HCT116 (cell line): ENCODE measurements around the gene METTL1. TPM values are rescaled to one million over a fixed set of nuclear protein-coding genes. Genes with fewer than 3 reads are reported as not detected.

Source experiments
- ATAC-seq: fragments of 200-7000 bp; cut with Tn5 transposase; 2 replicates; pipeline ENCODE4 v1.9.1; 2020; ENCODE audit warnings: mild to moderate bottlenecking, moderate library complexity
- BruUV-seq: library from RNA; stranded (reverse); fragments of 400-500 nt; replicated peaks from 2 replicates; lab custom pipeline; 2021; lab: Mats Ljungman, UMichigan
- CTCF ChIA-PET: fragments of 300-600 bp; sonication (Branson Sonifier 250); formaldehyde crosslinking; loops from one replicate; lab custom pipeline; 2021; ENCODE audit warnings: antibody characterized with exemption; lab: Charles Lee
- POLR2A ChIA-PET: fragments of 300-600, 350-600 bp; sonication (Branson Sonifier 250); formaldehyde crosslinking; loops from one replicate; lab custom pipeline; 2021; ENCODE audit warnings: antibody characterized with exemption; lab: Charles Lee
- RAD21 ChIA-PET, 2 experiments: fragments of 300-600 bp; sonication (Branson Sonifier 250); formaldehyde crosslinking; loops; one replicate each; lab custom pipeline; 2023; ENCODE audit warnings: low total read pairs in 2 of 2; ENCODE audit not compliant: uncharacterized antibody in 2 of 2, unreplicated experiment in 2 of 2, low non-redundant PET in 1 of 2; lab: Charles Lee
- DNase-seq: peaks from one replicate; pipeline ENCODE4 v3.0.0-alpha.2; 2010; ENCODE audit warnings: low read depth, low spot score
- H2AFZ ChIP-seq: fragments of 200-600 bp; shearing (Covaris generic), sonication (generic); 2 replicates; pipeline ENCODE4 v1.6.1; 2017; ENCODE audit warnings: low read depth, mixed run types, mixed read lengths, antibody characterized with exemption, low read length; ENCODE audit not compliant: poor library complexity, severe bottlenecking
- H3K27ac ChIP-seq: 2 replicates; pipeline ENCODE4 v1.5.1; 2012; ENCODE audit warnings: low read depth, low read length
- H3K27me3 ChIP-seq: fragments of 200-600 bp; sonication (generic); 2 replicates; pipeline ENCODE4 v1.6.1; 2016; ENCODE audit warnings: mixed run types, low read length, mixed read lengths; ENCODE audit not compliant: insufficient read depth
- H3K36me3 ChIP-seq, 2 experiments: fragments of 200-500 bp in 1 of 2; fragments of 200-600 bp in 1 of 2; sonication (Bioruptor generic) in 1 of 2; sonication (generic) in 1 of 2; 2 replicates each; pipeline versions ENCODE4 v1.5.1 to v1.6.1; 2014 to 2016; ENCODE audit warnings: low read length in 2 of 2, inconsistent platforms in 1 of 2, mixed read lengths in 1 of 2, mixed run types in 1 of 2; ENCODE audit not compliant: insufficient read depth in 2 of 2, control insufficient read depth in 1 of 2
- H3K4me1 ChIP-seq, 2 experiments: fragments of 200-600 bp in 1 of 2; sonication (generic) in 1 of 2; 2 replicates each; pipeline versions ENCODE4 v1.5.1 to v1.6.1; 2012 to 2017; ENCODE audit warnings: low read length in 2 of 2, inconsistent platforms in 1 of 2, mild to moderate bottlenecking in 1 of 2, mixed read lengths in 1 of 2, mixed run types in 1 of 2, moderate library complexity in 1 of 2; ENCODE audit not compliant: insufficient read depth in 2 of 2, control insufficient read depth in 1 of 2
- H3K4me2 ChIP-seq: fragments of 200-600 bp; sonication (generic); 2 replicates; pipeline ENCODE4 v1.6.1; 2017; ENCODE audit warnings: mixed run types, low read length, mixed read lengths
- H3K4me3 ChIP-seq, 2 experiments: fragments of 200-600 bp in 1 of 2; sonication (generic) in 1 of 2; replicated peaks in 1 of 2; 2 replicates each; pipeline ENCODE4 v1.5.1; 2011 to 2016; ENCODE audit warnings: low read length in 2 of 2, control low read depth in 1 of 2, low read depth in 1 of 2, mild to moderate bottlenecking in 1 of 2, mixed read lengths in 1 of 2, mixed run types in 1 of 2
- H3K79me2 ChIP-seq: fragments of 200-600 bp; sonication (generic); 2 replicates; pipeline ENCODE4 v1.6.1; 2017; ENCODE audit warnings: mild to moderate bottlenecking, mixed run types, low read length, moderate library complexity, mixed read lengths; ENCODE audit not compliant: insufficient read depth
- H3K9ac ChIP-seq: fragments of 200-600 bp; sonication (generic); 2 replicates; pipeline ENCODE4 v1.6.1; 2016; ENCODE audit warnings: low read length, mixed read lengths
- H3K9me2 ChIP-seq: fragments of 200-600 bp; sonication (generic), shearing (Covaris generic); 2 replicates; pipeline ENCODE4 v1.6.1; 2017; ENCODE audit warnings: mixed run types, mild to moderate bottlenecking, moderate library complexity; ENCODE audit not compliant: insufficient read depth
- H3K9me3 ChIP-seq, 2 experiments: fragments of 200-500 bp in 1 of 2; fragments of 200-600 bp in 1 of 2; sonication (Bioruptor generic) in 1 of 2; sonication (generic) in 1 of 2; 2 replicates each; pipeline ENCODE4 v1.6.1; 2014 to 2017; ENCODE audit warnings: low read length in 2 of 2, mixed read lengths in 2 of 2, inconsistent platforms in 1 of 2, low read depth in 1 of 2, mild to moderate bottlenecking in 1 of 2, mixed run types in 1 of 2, moderate library complexity in 1 of 2; ENCODE audit not compliant: control insufficient read depth in 1 of 2, insufficient read depth in 1 of 2
- H4K20me1 ChIP-seq: fragments of 200-600 bp; sonication (generic), shearing (Covaris generic); 2 replicates; pipeline ENCODE4 v1.6.1; 2017; ENCODE audit warnings: mixed run types, mild to moderate bottlenecking, moderate library complexity; ENCODE audit not compliant: insufficient read depth
- CTCF ChIP-seq, 3 experiments: fragments of 200-600 bp in 1 of 3; sonication (generic) in 1 of 3; IDR thresholded peaks in 2 of 3; conservative IDR thresholded peaks in 1 of 3; 2 replicates each; pipeline ENCODE4 v1.5.1; 2012 to 2017; ENCODE audit warnings: low read depth in 2 of 3, low read length in 2 of 3, antibody characterized with exemption in 1 of 3, borderline replicate concordance in 1 of 3, control low read depth in 1 of 3, mild to moderate bottlenecking in 1 of 3, mixed read lengths in 1 of 3, mixed run types in 1 of 3, moderate library complexity in 1 of 3; ENCODE audit not compliant: insufficient read depth in 1 of 3
- EZH2 ChIP-seq: fragments of 200-600 bp; sonication (generic); IDR thresholded peaks from 2 replicates; pipeline ENCODE4 v1.6.1; 2017; ENCODE audit warnings: antibody characterized with exemption, mixed run types
- JUND ChIP-seq: IDR thresholded peaks from 2 replicates; pipeline ENCODE4 v1.6.1; 2012
- POLR2A ChIP-seq: IDR thresholded peaks from 2 replicates; pipeline ENCODE4 v1.7.0; 2011; ENCODE audit warnings: borderline replicate concordance; ENCODE audit not compliant: insufficient read depth, insufficient read length; ENCODE audit errors: extremely low read depth
- POLR2AphosphoS5 ChIP-seq: IDR thresholded peaks from 2 replicates; pipeline ENCODE4 v1.6.1; 2011; ENCODE audit warnings: mild to moderate bottlenecking, low read depth, low read length, moderate library complexity
- SP1 ChIP-seq: IDR thresholded peaks from 2 replicates; pipeline ENCODE4 v1.6.1; 2012; ENCODE audit warnings: low read depth
- SRF ChIP-seq: IDR thresholded peaks from 2 replicates; pipeline ENCODE4 v1.6.1; 2012; ENCODE audit warnings: low read depth
- ZFX ChIP-seq: fragments of 450-650 bp; IDR thresholded peaks from 2 replicates; pipeline ENCODE4 v1.6.1; 2017
- intact Hi-C: fragments of 100-400 bp; cut with micrococcal nuclease; formaldehyde crosslinking; loops from 2 replicates; pipeline ENCODE4 v1.10.0; 2022
- total RNA-seq: library from RNA; stranded (reverse); gene quantifications from one replicate; pipeline ENCODE4 v1.2.1, GENCODE V29; 2021; ENCODE audit not compliant: unreplicated experiment

Gene METTL1
- total RNA-seq, 1 experiment from 2014 or later, result 56.6 TPM

DNA sequence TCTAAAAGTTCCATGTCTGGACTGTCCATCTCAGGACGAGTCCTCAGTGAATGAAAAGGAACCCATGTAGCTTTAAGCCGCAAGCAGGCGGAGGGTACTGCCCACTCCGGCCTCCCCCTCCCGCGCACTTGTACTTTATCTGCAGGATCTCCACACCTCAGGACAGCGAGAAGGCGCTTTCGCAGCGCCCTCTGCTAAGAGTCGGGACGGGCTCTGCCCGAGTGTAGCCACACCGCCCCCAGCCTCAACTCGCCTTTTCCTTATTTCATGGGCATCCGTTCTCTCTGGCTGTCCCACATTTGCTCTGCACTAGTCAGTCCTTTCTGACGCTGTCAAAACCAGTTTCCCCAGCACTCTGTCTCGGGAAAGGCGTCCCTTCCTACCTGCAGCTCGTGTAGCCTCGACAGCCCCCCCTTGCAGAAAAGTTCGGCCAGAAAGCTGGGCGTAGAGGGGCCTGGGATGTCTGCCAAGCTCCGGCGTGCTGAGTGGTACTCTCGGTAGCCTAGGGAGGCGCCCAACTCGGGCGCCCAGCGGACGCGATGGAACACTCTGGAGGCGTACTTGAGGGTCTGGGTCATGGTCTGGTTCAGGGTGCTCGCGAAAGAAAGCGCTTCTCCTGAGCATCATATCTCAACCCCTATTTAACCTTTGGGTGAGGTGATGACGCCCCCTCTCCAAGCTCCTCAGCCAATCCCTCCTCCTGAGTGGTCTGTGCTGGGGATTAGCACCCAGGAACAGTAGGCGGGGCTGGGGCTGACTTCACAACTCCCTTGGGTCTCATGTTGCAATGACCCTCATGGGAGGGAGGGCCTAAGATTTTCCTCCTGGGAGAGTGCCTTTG is 5.2 kb downstream of the METTL1 start, which contains the start of gene CYP27B1:
Gene CYP27B1, minus strand, starts transcription at position 615 of the 841 bp plus-strand sequence. Its CDS starts 37 bp downstream, at position 578.
- H4K20me1 ChIP-seq, result no peaks in the 10 kb centered on the region
- peak within 1 kb of the TSS; percentile 81 for H3K9ac ChIP-seq
- no TSS peak for BruUV-seq
- H3K9me2 ChIP-seq, result no peaks in the 10 kb centered on the region
- CTCF ChIA-PET, result interaction anchor here (4.0 kb wide), 1 partner anchor 10 kb away, joined by 51 read pairs; no protein-coding TSS in a partner anchor
- no peaks in the 10 kb centered on the region for H3K9me3 ChIP-seq
- H3K79me2 ChIP-seq, result peaks cover 14% of the 10 kb centered on the region
- RAD21 ChIA-PET, result no interaction called here
- TF ChIP-seq ZFX (no peak), POLR2AphosphoS5 (peak; percentile 60), POLR2A (peak; percentile 45)
- H2AFZ ChIP-seq, result no peak within 1 kb of the TSS
- POLR2A ChIA-PET, result interaction anchor here (0.9 to 2.4 kb wide), 8 partner anchors 10 to 175 kb away, joined by 3 to 12 read pairs (median 4); partner anchors contain the start of genes ATP23 and CDK4
- peaks cover 13 to 27% of the 10 kb centered on the region in 2 experiments; a peak in 3 of 4 replicates for H3K36me3 ChIP-seq
- peak; percentile 41 for ATAC-seq
- H3K27ac ChIP-seq, result peak within 1 kb of the TSS; percentile 73
- H3K4me3 ChIP-seq, result peak within 1 kb of the TSS; percentile 72 to 81
- peak within 1 kb of the TSS; percentile 100 for H3K4me2 ChIP-seq
- no peaks in the 10 kb centered on the region for H3K27me3 ChIP-seq
- peaks cover 11 to 47% of the 10 kb centered on the region in 2 experiments for H3K4me1 ChIP-seq
- intact Hi-C loops, result no loop called here
- no peak for DNase-seq

- peak overlapping the region; percentile 73 for H3K27ac ChIP-seq
- H3K9ac ChIP-seq, result peak overlapping the region; percentile 81
- peaks cover 13 to 26% of the 10 kb centered on the region in 2 experiments; a peak in 3 of 4 replicates for H3K36me3 ChIP-seq
- intact Hi-C loops, result no loop called here
- peak; percentile 39 for ATAC-seq
- H3K4me2 ChIP-seq, result peak overlapping the region; percentile 100
- no peaks in the 10 kb centered on the region for H3K9me2 ChIP-seq
- peaks cover 11 to 43% of the 10 kb centered on the region in 2 experiments for H3K4me1 ChIP-seq
- peak overlapping the region; percentile 72 to 81 for H3K4me3 ChIP-seq
- RAD21 ChIA-PET, result no interaction called here
- peaks cover 6% of the 10 kb centered on the region for H3K79me2 ChIP-seq
- TF ChIP-seq POLR2AphosphoS5, result no peak; the same call in 1 of the 2 replicates
- TF ChIP-seq JUND, result no peak
- TF ChIP-seq EZH2, result no peak
- TF ChIP-seq SP1, result no peak
- no peak for TF ChIP-seq SRF
- TF ChIP-seq CTCF (IDR thresholded peaks at IDR 0.05 in 2 of 3, conservative IDR thresholded peaks at IDR 0.05 in 1 of 3; ENCODE audit: borderline replicate concordance in 1 of 3, insufficient read depth in 1 of 3, low read depth in 2 of 3, low read length in 2 of 3), result no peak
- TF ChIP-seq POLR2A, result peak; percentile 33
- TF ChIP-seq, all 23 proteins: peak for 1
- Histone ChIP-seq H2AFZ (no peak overlapping the region), H3K27me3 (no peaks in the 10 kb centered on the region), H4K20me1 (no peaks in the 10 kb centered on the region), H3K9me3 (no peaks in the 10 kb centered on the region)
- DNase-seq, result no peak
- CTCF ChIA-PET, result interaction anchor here (4.0 kb wide), 1 partner anchor 10 kb away, joined by 51 read pairs; no protein-coding TSS in a partner anchor
- POLR2A ChIA-PET, result interaction anchor here (0.9 to 2.4 kb wide), 8 partner anchors 9 to 175 kb away, joined by 3 to 12 read pairs (median 4); partner anchors contain the start of genes ATP23 and CDK4
- BruUV-seq, result no TSS peak
Observed at GRCh38 chr12:57765698-57766463, 6.0 kb downstream of the METTL1 start.
